Heart right ventricle (tissue), 16 donors: ENCODE data around the gene GTF2H4. TPM values are rescaled to one million over a fixed set of nuclear protein-coding genes. Genes with fewer than 3 reads are reported as not detected.

Experiments used
- ATAC-seq, 8 donors: fragments of 200-7000 bp; cut with Tn5 transposase; one replicate each; pipeline ENCODE4 v1.9.1; 2020; ENCODE audit warnings: mild to moderate bottlenecking in 8 of 8, moderate library complexity in 8 of 8, moderate number of reproducible peaks in 1 of 8
- DNase-seq, 2 donors: peaks; one replicate each; pipeline ENCODE4 v3.0.0-alpha.2; 2020
- H3K27ac ChIP-seq, 10 donors: fragments of 200-600 bp; sonication (generic) in 2 of 10; one replicate each; pipeline versions ENCODE4 v1.5.0 to v1.8.0; 2020 to 2022; ENCODE audit warnings: mild to moderate bottlenecking in 3 of 10
- H3K27me3 ChIP-seq, 7 donors: fragments of 200-600 bp; one replicate each; pipeline ENCODE4 v1.8.0; 2021 to 2022; ENCODE audit warnings: mild to moderate bottlenecking in 2 of 7
- H3K36me3 ChIP-seq, 9 donors: fragments of 200-600 bp; sonication (generic) in 1 of 9; one replicate each; pipeline versions ENCODE4 v1.5.0 to v1.8.0; 2020 to 2022; ENCODE audit warnings: mild to moderate bottlenecking in 2 of 9
- H3K4me1 ChIP-seq, 9 donors: fragments of 200-600 bp; sonication (generic) in 1 of 9; one replicate each; pipeline versions ENCODE4 v1.5.0 to v1.8.0; 2020 to 2022; ENCODE audit warnings: mild to moderate bottlenecking in 4 of 9
- H3K4me3 ChIP-seq, 10 donors: fragments of 200-600 bp; sonication (generic) in 2 of 10; one replicate each; pipeline versions ENCODE4 v1.5.0 to v1.8.0; 2020 to 2022; ENCODE audit warnings: mild to moderate bottlenecking in 7 of 10, moderate library complexity in 2 of 10
- H3K9me3 ChIP-seq, 11 donors: fragments of 200-600 bp in 10 of 11; sonication (generic) in 2 of 11; one replicate each; pipeline versions ENCODE4 v1.5.0 to v1.8.0; 2013 to 2022; ENCODE audit warnings: mild to moderate bottlenecking in 2 of 11, control low read depth in 1 of 11, moderate library complexity in 1 of 11
- CTCF ChIP-seq, 9 donors: fragments of 200-600 bp; sonication (generic) in 2 of 9; IDR thresholded peaks; one replicate each; pipeline versions ENCODE4 v1.5.0 to v1.8.0; 2021 to 2022; ENCODE audit warnings: antibody characterized with exemption in 9 of 9, mild to moderate bottlenecking in 5 of 9, moderate library complexity in 1 of 9
- WGBS, 2 donors: extraction: QIAGEN DNeasy Blood & Tissue Kit; methylation state at CpG; one replicate each; pipeline ENCODE4 v1.1.7; 2013; ENCODE audit warnings: inconsistent platforms in 1 of 2; 5-methylcytosine and 5-hydroxymethylcytosine counted together
- intact Hi-C, 10 donors: fragments of 100-400 bp; cut with DNase I; formaldehyde crosslinking; loops; one replicate each; pipeline versions ENCODE4 v1.11.1 to v1.14.2; 2022
- polyA plus RNA-seq, 2 donors: library from polyadenylated mRNA; stranded (reverse); fragments of 200-250 nt; gene quantifications; one replicate each; pipeline ENCODE4 v1.2.3, GENCODE V29; 2013
- total RNA-seq, 10 donors: library from RNA; stranded (reverse); fragmentation: NEBNext Ultra II Directional in 3 of 10; extraction: Animal tissue kit (Norgen Biotek cat#: 25700) in 3 of 10; gene quantifications; one replicate each; pipeline versions ENCODE4 v1.2.1 to v1.2.4, GENCODE V29; 2021 to 2023
- donor health status: Arrhythmogenic right ventricular cardiomyopathy.
- donor health status: ischemic (EF 13 %, LVEDD 7.1; RV severe dilation, severe dysfunction).
- donor health status: healthy with polysubstance abuse.
- donor health status: DM: no; HTN: yes; CAD: no.
- donor health status: DM: no; HTN: no; CAD: no.
- donor health status: ischemic (EF 25% LVEDD 6.9; RV normal size, moderate dysfunction).
- donor health status: ischemic (EF 25% LVEDD 5.7; RV mildly dilated, moderate dysfunction).
- donor health status: healthy.
- donor health status: DM: yes; HTN: yes; CAD: no.
- donor health status: Ischemic cardiomyopathy.
- donor health status: ischemic (EF 35%, LVEDD 5.7; RV mildly dilated, moderate dysfunction).
- donor health status: nonischemic (EF 11% LVEDD 7.7; RV severe dilation, severe dysfunction).
- donor health status: DM: yes; HTN: yes; CAD: no.
- donor health status: PGD.
- donor health status: ischemic (EF 29% LVEDD 5.4; RV normal size, mild dysfunction).
- donor health status: nonischemic (EF 23%, LVEDD 6.1; RV moderate dilation, normal function).

GTF2H4 gene
- total and polyA plus RNA-seq, 12 donors = 8.3 to 27.0 (median 13.2) TPM

- peaks cover 0 to 95% (median 37%) of the 10 kb centered on the region in 9 donors for H3K36me3 ChIP-seq
- peaks cover 0 to 3% (median 0%) of the 10 kb centered on the region in 9 donors for H3K4me1 ChIP-seq
- H3K27me3 ChIP-seq = no peaks in the 10 kb centered on the region
- ATAC-seq = no peak
- 84 to 86% methylated on average over 10 of the region's 10 CpGs for WGBS, 2 donors
- no peak for TF ChIP-seq CTCF (IDR thresholded peaks at IDR 0.05)
- H3K9me3 ChIP-seq = no peaks in the 10 kb centered on the region
- no peak overlapping the region for H3K4me3 ChIP-seq
- DNase-seq = no peak
- intact Hi-C loops = no loop called here
- no peak overlapping the region for H3K27ac ChIP-seq
These were observed 12.7 kb upstream of the GTF2H4 start for GRCh38 chr6:30895343-30895742.

GRCh38 chr6:30896541-30896940 is 11.5 kb upstream of the GTF2H4 start:
- no peaks in the 10 kb centered on the region for H3K4me1 ChIP-seq
- H3K36me3 ChIP-seq = peaks cover 0 to 88% (median 37%) of the 10 kb centered on the region in 9 donors
- no peaks in the 10 kb centered on the region for H3K9me3 ChIP-seq
- DNase-seq = no peak
- 96 to 97% methylated on average over 13 of the region's 13 CpGs for WGBS, 2 donors
- TF ChIP-seq CTCF (IDR thresholded peaks at IDR 0.05) = no peak
- intact Hi-C loops = no loop called here
- no peak overlapping the region for H3K27ac ChIP-seq
- H3K4me3 ChIP-seq = no peak overlapping the region
- no peak for ATAC-seq
- no peaks in the 10 kb centered on the region for H3K27me3 ChIP-seq

- ATAC-seq (peak in 1 of 8 donors; percentile 11), DNase-seq (no peak)
- WGBS, 2 donors = 88 to 90% methylated on average over 16 of the region's 16 CpGs
- no peak for TF ChIP-seq CTCF (IDR thresholded peaks at IDR 0.05)
- H3K9me3 ChIP-seq = no peaks in the 10 kb centered on the region
- intact Hi-C loops = no loop called here
- H3K27ac ChIP-seq = no peak overlapping the region
- no peaks in the 10 kb centered on the region for H3K27me3 ChIP-seq
- no peaks in the 10 kb centered on the region for H3K4me1 ChIP-seq
- no peak overlapping the region for H3K4me3 ChIP-seq
- peaks cover 0 to 74% (median 27%) of the 10 kb centered on the region in 9 donors for H3K36me3 ChIP-seq
These were observed 10.1 kb upstream of the GTF2H4 start for GRCh38 chr6:30897882-30898281.

GRCh38 chr6:30898750-30899360 is 9.2 kb upstream of the GTF2H4 start:
- no peak for DNase-seq
- TF ChIP-seq CTCF (IDR thresholded peaks at IDR 0.05) = no peak
- H3K36me3 ChIP-seq = peaks cover 0 to 65% (median 20%) of the 10 kb centered on the region in 9 donors

More at GRCh38 chr6:30898750-30899360, 9.2 kb upstream of the GTF2H4 start:
- Histone ChIP-seq H3K4me3 (no peak overlapping the region), H3K27me3 (no peaks in the 10 kb centered on the region), H3K27ac (no peak overlapping the region), H3K9me3 (no peaks in the 10 kb centered on the region), H3K4me1 (no peaks in the 10 kb centered on the region)
- WGBS, 2 donors = 75 to 79% methylated on average over 23 of the region's 23 CpGs
- intact Hi-C loops = no loop called here
- no peak for ATAC-seq
